ENCODE measurements around the gene PSAT1.
"Not testable (repeated sequence)": the region's sequence is repeated elsewhere in the genome, so short reads cannot be mapped to it uniquely, and the experiment has no call there.

PSAT1 gene

GRCh38 chr9:78296893-78297671, at the start of gene PSAT1:
PSAT1 (plus strand) TSS chr9:78297125; CDS start chr9:78297211, 86 bp downstream.
- DNase-seq (ENCODE audit: low spot score) = peak; percentile 99

GRCh38 chr9:78248635-78249034, 48.3 kb upstream of the PSAT1 start:
- no peak for DNase-seq (ENCODE audit: low spot score)

GRCh38 chr9:78249542-78249941, 47.4 kb upstream of the PSAT1 start:
- DNase-seq (ENCODE audit: low spot score) = no peak

GRCh38 chr9:78252616-78253015, 44.3 kb upstream of the PSAT1 start:
- no peak for DNase-seq (ENCODE audit: low spot score)

GRCh38 chr9:78253285-78253684, 43.6 kb upstream of the PSAT1 start:
- no peak for DNase-seq (ENCODE audit: low spot score)

- DNase-seq (ENCODE audit: low spot score) = peak; percentile 39
Observed at GRCh38 chr9:78261403-78262001, 35.4 kb upstream of the PSAT1 start.

- no peak for DNase-seq (ENCODE audit: low spot score)
Observed at GRCh38 chr9:78262655-78263054, 34.3 kb upstream of the PSAT1 start.

GRCh38 chr9:78267889-78268288, 29.0 kb upstream of the PSAT1 start:
- no peak for DNase-seq (ENCODE audit: low spot score)

- DNase-seq (ENCODE audit: low spot score) = no peak
Observed at GRCh38 chr9:78269784-78270183, 27.1 kb upstream of the PSAT1 start.

- DNase-seq (ENCODE audit: low spot score) = no peak
Observed at GRCh38 chr9:78272307-78272706, 24.6 kb upstream of the PSAT1 start.

- DNase-seq (ENCODE audit: low spot score) = no peak
Observed at GRCh38 chr9:78273761-78274160, 23.2 kb upstream of the PSAT1 start.

- peak; percentile 61 for DNase-seq (ENCODE audit: low spot score)
Observed at GRCh38 chr9:78278177-78278777, 18.6 kb upstream of the PSAT1 start.

- DNase-seq (ENCODE audit: low spot score) = no peak
Observed at GRCh38 chr9:78278801-78279200, 18.1 kb upstream of the PSAT1 start.

GRCh38 chr9:78280982-78281668, 15.8 kb upstream of the PSAT1 start:
- no peak for DNase-seq (ENCODE audit: low spot score)

GRCh38 chr9:78284181-78284580, 12.7 kb upstream of the PSAT1 start:
- DNase-seq (ENCODE audit: low spot score) = not testable (repeated sequence)

GRCh38 chr9:78286125-78286524, 10.8 kb upstream of the PSAT1 start:
- no peak for DNase-seq (ENCODE audit: low spot score)

- no peak for DNase-seq (ENCODE audit: low spot score)
Observed at GRCh38 chr9:78286946-78287388, 10.0 kb upstream of the PSAT1 start.

- DNase-seq (ENCODE audit: low spot score) = no peak
Observed at GRCh38 chr9:78288214-78288892, 8.6 kb upstream of the PSAT1 start.

GRCh38 chr9:78289474-78289873, 7.5 kb upstream of the PSAT1 start:
- no peak for DNase-seq (ENCODE audit: low spot score)

GRCh38 chr9:78291240-78291925, 5.5 kb upstream of the PSAT1 start:
- DNase-seq (ENCODE audit: low spot score) = no peak

GRCh38 chr9:78292026-78292425, 4.9 kb upstream of the PSAT1 start:
- no peak for DNase-seq (ENCODE audit: low spot score)

All from AG08395 (cell line).